ENCODE data around the gene PRELID2.
"Not testable (repeated sequence)": the region's sequence is repeated elsewhere in the genome, so short reads cannot be mapped to it uniquely, and the experiment has no call there.

Gene PRELID2

DNA sequence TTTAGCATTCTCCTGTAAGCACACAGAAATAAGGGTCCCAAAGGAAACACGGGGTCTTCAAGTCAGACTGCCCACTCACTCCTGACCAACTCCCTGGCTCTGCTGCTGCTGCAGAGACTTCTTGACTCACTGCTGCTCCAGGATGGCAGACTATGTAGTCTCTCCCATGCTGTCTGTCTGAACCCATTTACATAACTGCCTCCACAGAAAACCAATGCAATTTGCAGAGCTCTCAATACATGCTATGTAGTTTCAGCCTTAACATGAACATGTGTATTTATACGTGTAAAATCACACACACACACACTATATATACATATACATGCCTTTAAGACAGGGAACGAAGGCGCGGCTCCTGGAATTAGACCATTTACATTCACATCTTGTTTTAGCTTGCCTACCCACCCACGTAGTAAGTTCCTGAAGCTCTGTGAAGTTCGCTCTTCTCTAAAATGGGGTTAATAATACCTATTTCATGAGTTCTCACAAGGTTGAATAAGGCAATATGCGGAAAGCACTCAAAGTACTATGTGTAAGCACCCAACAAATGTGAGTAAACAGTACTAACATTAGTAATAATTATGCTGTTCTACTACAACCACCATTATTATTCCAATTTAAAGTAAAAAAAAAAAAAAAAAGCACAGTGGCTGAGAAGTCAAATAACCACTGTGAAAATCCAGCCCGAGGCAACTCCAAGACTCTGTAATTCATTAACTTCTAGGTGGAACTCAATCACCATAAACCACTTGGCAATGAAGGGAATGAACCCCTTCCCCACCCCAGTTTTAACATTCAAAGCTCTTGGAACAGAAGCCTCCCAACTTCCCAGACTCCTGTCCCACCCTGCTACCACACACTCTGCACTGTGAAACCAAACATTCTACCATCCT is 31.8 kb downstream of the PRELID2 start:
- no peak for DNase-seq (ENCODE audit: extremely low read depth, insufficient read length)
- Histone ChIP-seq H3K4me3 (replicated peaks; ENCODE audit: low read depth, low read length) (no peak overlapping the region), H3K27me3 (replicated peaks; ENCODE audit: control insufficient read depth, insufficient read depth, low read length) (no peaks in the 10 kb centered on the region), H3K36me3 (ENCODE audit: control insufficient read depth, insufficient read depth, low read length) (no peaks in the 10 kb centered on the region)
- TF ChIP-seq, protein P1, sequence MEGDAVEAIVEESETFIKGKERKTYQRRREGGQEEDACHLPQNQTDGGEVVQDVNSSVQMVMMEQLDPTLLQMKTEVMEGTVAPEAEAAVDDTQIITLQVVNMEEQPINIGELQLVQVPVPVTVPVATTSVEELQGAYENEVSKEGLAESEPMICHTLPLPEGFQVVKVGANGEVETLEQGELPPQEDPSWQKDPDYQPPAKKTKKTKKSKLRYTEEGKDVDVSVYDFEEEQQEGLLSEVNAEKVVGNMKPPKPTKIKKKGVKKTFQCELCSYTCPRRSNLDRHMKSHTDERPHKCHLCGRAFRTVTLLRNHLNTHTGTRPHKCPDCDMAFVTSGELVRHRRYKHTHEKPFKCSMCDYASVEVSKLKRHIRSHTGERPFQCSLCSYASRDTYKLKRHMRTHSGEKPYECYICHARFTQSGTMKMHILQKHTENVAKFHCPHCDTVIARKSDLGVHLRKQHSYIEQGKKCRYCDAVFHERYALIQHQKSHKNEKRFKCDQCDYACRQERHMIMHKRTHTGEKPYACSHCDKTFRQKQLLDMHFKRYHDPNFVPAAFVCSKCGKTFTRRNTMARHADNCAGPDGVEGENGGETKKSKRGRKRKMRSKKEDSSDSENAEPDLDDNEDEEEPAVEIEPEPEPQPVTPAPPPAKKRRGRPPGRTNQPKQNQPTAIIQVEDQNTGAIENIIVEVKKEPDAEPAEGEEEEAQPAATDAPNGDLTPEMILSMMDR (IDR thresholded peaks at IDR 0.05; ENCODE audit: insufficient read depth, low read length, poor library complexity, severe bottlenecking) = no peak

DNA sequence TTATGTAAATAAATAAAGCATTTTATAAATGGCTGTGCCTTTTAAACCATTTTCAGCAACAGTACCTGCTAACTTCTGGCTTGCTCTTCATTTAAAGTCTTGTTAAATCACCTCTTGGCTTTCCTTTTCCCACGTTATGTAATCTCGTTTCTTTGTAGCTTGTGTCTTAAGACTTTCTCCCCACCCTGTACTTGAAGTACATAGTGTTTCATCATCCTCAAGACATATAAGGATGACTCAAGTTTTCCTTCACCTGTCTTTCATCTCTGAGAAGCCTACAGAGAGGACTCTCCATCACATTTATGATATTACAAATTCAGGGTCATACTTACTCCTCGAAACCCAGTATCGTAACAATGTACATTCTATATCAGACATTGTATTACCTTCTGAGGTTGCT is 33.9 kb downstream of the PRELID2 start:
- TF ChIP-seq, protein P1 (IDR thresholded peaks at IDR 0.05; ENCODE audit: insufficient read depth, low read length, poor library complexity, severe bottlenecking) = no peak
- Histone ChIP-seq H3K4me3 (replicated peaks; ENCODE audit: low read depth, low read length) (no peak overlapping the region), H3K27me3 (replicated peaks; ENCODE audit: control insufficient read depth, insufficient read depth, low read length) (no peaks in the 10 kb centered on the region), H3K36me3 (ENCODE audit: control insufficient read depth, insufficient read depth, low read length) (no peaks in the 10 kb centered on the region)
- DNase-seq (ENCODE audit: extremely low read depth, insufficient read length) = no peak

DNA sequence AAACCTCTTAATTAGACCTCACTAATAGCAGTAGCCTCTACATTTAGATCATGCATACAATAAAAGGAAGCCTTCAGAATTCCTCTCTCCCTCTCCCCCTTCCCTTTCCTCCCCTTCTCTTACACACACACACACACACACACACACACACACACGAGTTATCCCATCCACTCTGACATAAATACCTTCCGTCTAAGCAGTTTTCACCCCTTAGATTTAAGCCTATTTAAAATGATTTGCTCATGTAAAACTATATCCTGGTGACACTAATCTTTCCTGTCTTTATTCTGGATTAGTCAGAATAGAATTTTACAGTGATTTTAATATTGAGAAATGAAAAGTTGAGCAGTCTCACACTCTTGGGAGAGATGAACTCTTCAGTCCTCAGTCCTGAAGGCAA is 35.0 kb downstream of the PRELID2 start:
- no peaks in the 10 kb centered on the region for H3K27me3 ChIP-seq (replicated peaks; ENCODE audit: control insufficient read depth, insufficient read depth, low read length)
- TF ChIP-seq, protein P1 (IDR thresholded peaks at IDR 0.05; ENCODE audit: insufficient read depth, low read length, poor library complexity, severe bottlenecking) = no peak

DNA sequence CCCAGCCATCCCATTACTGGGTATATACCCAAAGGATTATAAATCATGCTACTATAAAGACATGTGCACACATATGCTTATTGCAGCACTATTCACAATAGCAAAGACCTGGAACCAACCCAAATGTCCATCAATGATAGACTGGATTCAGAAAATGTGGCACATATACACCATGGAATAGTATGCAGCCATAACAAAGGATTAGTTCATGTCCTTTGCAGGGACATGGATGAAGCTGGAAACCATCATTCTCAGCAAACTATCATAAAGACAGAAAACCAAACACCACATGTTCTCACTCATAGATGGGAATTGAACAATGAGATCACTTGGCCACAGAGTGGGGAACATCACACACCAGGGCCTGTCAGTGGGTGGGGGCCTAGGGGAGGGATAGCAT is 36.6 kb downstream of the PRELID2 start:
- H3K36me3 ChIP-seq (ENCODE audit: control insufficient read depth, insufficient read depth, low read length); H3K27me3 ChIP-seq (replicated peaks; ENCODE audit: control insufficient read depth, insufficient read depth, low read length); DNase-seq (ENCODE audit: extremely low read depth, insufficient read length); H3K4me3 ChIP-seq (replicated peaks; ENCODE audit: low read depth, low read length): not testable (repeated sequence)

More for the DNA sequence above, 35.0 kb downstream of the PRELID2 start:
- Histone ChIP-seq H3K4me3 (replicated peaks; ENCODE audit: low read depth, low read length) (no peak overlapping the region), H3K36me3 (ENCODE audit: control insufficient read depth, insufficient read depth, low read length) (no peaks in the 10 kb centered on the region)
- no peak for DNase-seq (ENCODE audit: extremely low read depth, insufficient read length)

DNA sequence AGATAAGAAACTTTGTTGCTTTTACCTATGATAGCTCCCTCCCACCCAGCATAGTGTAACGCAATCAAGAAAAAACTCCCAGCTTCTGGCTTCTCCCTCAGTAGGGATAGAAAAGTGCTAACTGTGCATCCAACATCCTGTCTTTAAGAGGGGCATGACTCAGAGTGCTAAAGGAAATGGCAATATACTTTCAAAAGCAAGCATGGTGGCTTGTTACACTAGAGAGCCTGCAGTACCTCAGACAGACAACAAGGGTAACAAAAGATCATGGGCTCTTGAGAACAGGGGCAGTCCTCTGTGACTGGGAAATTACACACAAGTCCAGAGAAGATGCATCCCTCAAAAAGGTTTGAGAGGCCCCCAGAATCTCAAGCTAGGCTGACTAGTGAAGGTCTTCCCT is 37.8 kb downstream of the PRELID2 start:
- Histone ChIP-seq H3K36me3 (ENCODE audit: control insufficient read depth, insufficient read depth, low read length) (no peaks in the 10 kb centered on the region), H3K27me3 (replicated peaks; ENCODE audit: control insufficient read depth, insufficient read depth, low read length) (no peaks in the 10 kb centered on the region; the same call in 1 of the 2 replicates), H3K4me3 (replicated peaks; ENCODE audit: low read depth, low read length) (no peak overlapping the region)
- no peak for DNase-seq (ENCODE audit: extremely low read depth, insufficient read length)
- TF ChIP-seq, protein P1 (IDR thresholded peaks at IDR 0.05; ENCODE audit: insufficient read depth, low read length, poor library complexity, severe bottlenecking) = no peak

DNA sequence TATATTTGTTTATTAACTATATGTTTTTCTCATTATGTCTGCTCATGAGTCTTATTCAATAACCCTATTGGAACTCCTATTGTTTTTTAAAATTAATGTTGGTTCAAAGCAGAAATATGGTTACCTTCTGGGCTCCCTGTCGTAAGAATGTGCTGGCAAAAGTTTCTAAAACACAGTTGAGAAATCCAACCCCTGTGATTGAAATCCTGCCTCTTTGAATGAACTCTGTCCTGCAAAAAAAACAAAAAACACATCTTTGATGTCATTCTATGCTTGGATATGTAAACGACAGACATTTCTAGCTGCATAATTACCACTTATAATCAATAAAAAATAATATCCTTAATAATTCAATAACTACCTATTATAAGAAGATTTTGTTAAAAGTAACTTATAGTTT is 38.8 kb downstream of the PRELID2 start:
- no peak overlapping the region for H3K4me3 ChIP-seq (replicated peaks; ENCODE audit: low read depth, low read length)
- H3K36me3 ChIP-seq (ENCODE audit: control insufficient read depth, insufficient read depth, low read length) = no peaks in the 10 kb centered on the region
- no peak for DNase-seq (ENCODE audit: extremely low read depth, insufficient read length)
- TF ChIP-seq, protein P1 (IDR thresholded peaks at IDR 0.05; ENCODE audit: insufficient read depth, low read length, poor library complexity, severe bottlenecking) = no peak
- no peaks in the 10 kb centered on the region; the same call in 1 of the 2 replicates for H3K27me3 ChIP-seq (replicated peaks; ENCODE audit: control insufficient read depth, insufficient read depth, low read length)
